Colonic mucosa (tissue), 4 donors: ENCODE measurements around the gene EIF4ENIF1. TPM values are rescaled to one million over a fixed set of nuclear protein-coding genes. Genes with fewer than 3 reads are reported as not detected.

ENCODE experiments used
- DNase-seq: peaks from one replicate; pipeline ENCODE4 v3.0.0-alpha.2; 2020
- H3K27ac ChIP-seq: fragments of 200-600 bp; one replicate; pipeline ENCODE4 v1.8.0; 2021
- H3K27me3 ChIP-seq: fragments of 200-600 bp; one replicate; pipeline ENCODE4 v1.8.0; 2021
- H3K36me3 ChIP-seq: fragments of 200-600 bp; one replicate; pipeline ENCODE4 v1.8.0; 2021
- H3K4me1 ChIP-seq: fragments of 200-600 bp; one replicate; pipeline ENCODE4 v1.8.0; 2021; ENCODE audit warnings: mild to moderate bottlenecking
- H3K4me3 ChIP-seq: fragments of 200-600 bp; one replicate; pipeline ENCODE4 v1.8.0; 2021
- H3K9ac ChIP-seq, 2 donors: one replicate each; pipeline ENCODE4 v1.7.0; 2013; ENCODE audit warnings: control low read depth in 2 of 2, low read depth in 2 of 2, low read length in 2 of 2
- H3K9me3 ChIP-seq: fragments of 200-600 bp; one replicate; pipeline ENCODE4 v1.8.0; 2021
- CTCF ChIP-seq: fragments of 200-600 bp; IDR thresholded peaks from one replicate; pipeline ENCODE4 v1.8.0; 2022; ENCODE audit warnings: antibody characterized with exemption, mild to moderate bottlenecking
- intact Hi-C: fragments of 100-400 bp; cut with DNase I; formaldehyde crosslinking; loops from one replicate; pipeline ENCODE4 v1.14.1; 2022
- total RNA-seq, 2 donors: library from RNA; stranded (reverse); fragmentation: NEBNext Ultra II Directional in 1 of 2; extraction: Animal tissue kit (Norgen Biotek cat#: 25700) in 1 of 2; gene quantifications; one replicate each; pipeline ENCODE4 v1.2.1, GENCODE V29; 2021
- donor health status: healthy.
- donor health status: DM: no; HTN: no; CAD: no.
- donor health status: DM: no; HTN: no; CAD: no.

Gene EIF4ENIF1
- total RNA-seq, 2 donors from 2014 or later: 25.2 to 25.4 TPM

DNA sequence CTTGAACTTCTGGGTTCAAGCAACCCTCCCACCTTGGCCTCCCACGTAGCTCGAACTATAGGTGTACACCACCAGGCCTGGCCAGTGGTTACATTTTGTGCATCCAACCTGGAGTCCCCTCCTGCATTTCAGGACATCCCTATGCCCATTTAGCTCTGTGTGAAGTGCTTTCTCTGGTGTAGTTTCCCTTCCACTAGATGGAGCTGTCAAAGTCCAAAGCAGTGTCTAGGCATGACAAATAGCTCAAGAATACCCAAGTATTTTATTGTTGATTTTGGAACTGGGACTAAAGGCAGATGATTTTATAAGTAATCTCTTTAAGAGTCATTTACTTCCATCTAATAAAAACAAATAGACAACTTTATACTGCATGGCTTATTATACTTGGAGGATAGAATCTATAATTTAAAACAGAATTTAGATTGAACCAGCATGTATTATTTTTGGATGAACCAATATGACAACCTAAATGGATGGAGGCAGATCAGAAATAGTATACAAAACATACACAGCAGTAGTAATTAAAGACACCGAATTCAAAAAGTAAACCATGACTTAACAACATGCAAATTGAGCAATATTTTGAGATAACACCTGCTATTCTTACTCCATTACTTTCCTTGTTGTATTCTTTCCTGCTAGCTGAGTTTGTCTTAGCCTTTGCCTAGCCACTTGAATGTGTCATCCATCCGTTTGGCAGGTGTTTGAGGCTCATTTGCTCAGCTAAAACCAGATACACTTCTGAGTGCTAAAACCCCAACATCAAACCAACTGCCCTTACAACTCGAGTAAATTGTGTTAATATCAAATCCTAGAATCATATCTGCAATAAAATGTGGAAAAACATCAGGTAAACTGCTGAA, 37.7 kb downstream of the EIF4ENIF1 start:
- Histone ChIP-seq H3K36me3 (no peaks in the 10 kb centered on the region), H3K27ac (no peak overlapping the region), H3K4me1 (no peaks in the 10 kb centered on the region), H3K9me3 (no peaks in the 10 kb centered on the region), H3K4me3 (no peak overlapping the region), H3K9ac (no peak overlapping the region), H3K27me3 (no peaks in the 10 kb centered on the region)
- intact Hi-C loops: no loop called here
- peak; percentile 18 for DNase-seq
- TF ChIP-seq CTCF: peak; percentile 23

GRCh38 chr22:31449506-31449905, 40.1 kb downstream of the EIF4ENIF1 start:
- intact Hi-C loops: no loop called here
- no peak for DNase-seq
- H3K4me1 ChIP-seq: no peaks in the 10 kb centered on the region
- H3K9ac ChIP-seq: no peak overlapping the region
- no peaks in the 10 kb centered on the region for H3K36me3 ChIP-seq
- TF ChIP-seq CTCF: no peak
- H3K9me3 ChIP-seq: no peaks in the 10 kb centered on the region
- no peak overlapping the region for H3K27ac ChIP-seq
- H3K27me3 ChIP-seq: no peaks in the 10 kb centered on the region
- no peak overlapping the region for H3K4me3 ChIP-seq

DNA sequence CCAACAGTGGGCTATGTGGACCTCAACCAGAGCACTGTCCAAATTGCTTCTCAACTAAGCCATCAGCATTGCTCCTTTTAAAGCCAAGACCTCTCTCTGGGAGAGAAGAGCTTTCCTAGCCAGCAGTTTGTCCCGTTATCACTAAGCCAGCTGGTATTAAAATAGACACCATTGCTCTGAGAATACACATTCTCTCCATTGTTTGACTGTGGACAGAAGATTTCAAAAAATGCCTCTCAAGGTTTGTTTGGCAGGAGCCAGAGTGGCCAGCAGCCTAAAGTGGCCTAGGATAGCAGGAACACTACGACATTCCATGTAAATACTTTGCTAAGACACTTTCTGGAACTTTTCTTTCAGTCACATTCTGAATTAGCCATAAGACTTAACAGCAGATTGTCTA, 41.3 kb downstream of the EIF4ENIF1 start:
- Histone ChIP-seq H3K9me3 (no peaks in the 10 kb centered on the region), H3K9ac (no peak overlapping the region), H3K4me3 (no peak overlapping the region), H3K27ac (no peak overlapping the region), H3K4me1 (no peaks in the 10 kb centered on the region), H3K36me3 (no peaks in the 10 kb centered on the region), H3K27me3 (no peaks in the 10 kb centered on the region)
- no peak for DNase-seq
- TF ChIP-seq CTCF: no peak
- intact Hi-C loops: no loop called here

DNA sequence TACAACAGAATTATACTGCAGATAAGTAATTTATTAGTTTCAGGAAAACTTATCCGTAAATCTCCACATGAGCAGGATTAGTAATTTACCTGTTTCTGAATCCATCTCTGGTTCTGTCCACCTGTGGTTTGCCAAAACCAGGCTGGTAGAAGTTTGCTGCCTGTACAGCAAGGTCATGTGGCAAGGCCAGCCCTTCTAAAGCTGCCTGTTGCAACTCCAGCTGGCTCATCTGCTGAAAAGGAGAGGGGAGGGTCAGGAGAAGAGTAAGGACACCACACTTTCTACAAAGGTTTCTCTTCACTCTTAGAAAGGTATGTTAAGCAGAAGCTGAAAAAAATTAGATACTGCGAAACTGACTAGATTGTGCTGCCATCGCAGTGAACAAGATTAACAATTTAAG, 42.3 kb downstream of the EIF4ENIF1 start:
- no peaks in the 10 kb centered on the region for H3K36me3 ChIP-seq
- no peaks in the 10 kb centered on the region for H3K9me3 ChIP-seq
- TF ChIP-seq CTCF: no peak
- H3K9ac ChIP-seq: no peak overlapping the region
- no peak overlapping the region for H3K27ac ChIP-seq
- H3K4me3 ChIP-seq: no peak overlapping the region
- no peak for DNase-seq
- no peaks in the 10 kb centered on the region for H3K27me3 ChIP-seq
- intact Hi-C loops: no loop called here
- no peaks in the 10 kb centered on the region for H3K4me1 ChIP-seq

DNA sequence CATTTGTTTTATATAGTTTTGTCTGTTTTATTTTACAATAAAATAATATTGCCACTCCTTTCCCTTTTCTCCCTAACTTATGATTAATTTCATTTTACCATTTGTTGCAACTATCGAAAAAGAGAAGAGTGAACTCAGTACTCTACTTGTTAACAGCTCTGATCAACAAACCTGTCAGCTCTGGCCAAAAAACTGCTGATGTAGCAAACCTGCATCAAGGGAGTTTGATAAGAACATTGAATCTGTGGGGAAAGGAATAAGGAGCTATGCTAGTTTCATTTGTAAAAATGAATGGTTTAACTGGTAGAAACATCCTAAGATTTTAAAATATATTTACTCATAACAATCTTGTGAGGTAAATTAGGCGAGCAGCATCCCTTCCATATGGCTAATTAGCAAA, 42.9 kb downstream of the EIF4ENIF1 start:
- H3K4me3 ChIP-seq: no peak overlapping the region
- H3K9me3 ChIP-seq: no peaks in the 10 kb centered on the region
- H3K9ac ChIP-seq: no peak overlapping the region
- H3K4me1 ChIP-seq: no peaks in the 10 kb centered on the region
- H3K27ac ChIP-seq: no peak overlapping the region
- no peak for DNase-seq
- peaks cover under 1% of the 10 kb centered on the region for H3K36me3 ChIP-seq
- intact Hi-C loops: no loop called here
- TF ChIP-seq CTCF: no peak
- no peaks in the 10 kb centered on the region for H3K27me3 ChIP-seq
